NCI-H2107 (cell line): ENCODE results near the gene ANKRD35.
"Not testable (repeated sequence)": the region's sequence is repeated elsewhere in the genome, so short reads cannot be mapped to it uniquely, and the experiment has no call there.

ENCODE experiments used
- DNase-seq: peaks from one replicate; lab custom pipeline; 2025; lab: John Stamatoyannopoulos, UW

ANKRD35 gene

GRCh38 chr1:145857170-145857569 lies 28.5 kb downstream of the ANKRD35 start:
- no peak for DNase-seq

- DNase-seq, result no peak
Measured at GRCh38 chr1:145855426-145855948, 30.2 kb downstream of the ANKRD35 start.

GRCh38 chr1:145849356-145850160 lies 36.1 kb downstream of the ANKRD35 start:
- DNase-seq, result no peak

GRCh38 chr1:145847827-145848226 lies 37.8 kb downstream of the ANKRD35 start:
- DNase-seq, result no peak

- no peak for DNase-seq
Measured at GRCh38 chr1:145846201-145846612, 39.5 kb downstream of the ANKRD35 start.

GRCh38 chr1:145845514-145846161 lies 40.0 kb downstream of the ANKRD35 start, which contains the start of gene NUDT17:
TSS of gene NUDT17 (plus strand) at chr1:145845630. CDS start at chr1:145845641, 11 bp downstream.
- peak; percentile 82 for DNase-seq

GRCh38 chr1:145845144-145845513 lies 40.5 kb downstream of the ANKRD35 start:
- DNase-seq, result no peak

- DNase-seq, result no peak
Measured at GRCh38 chr1:145843031-145843430, 42.6 kb downstream of the ANKRD35 start.

GRCh38 chr1:145837656-145838055 lies 48.0 kb downstream of the ANKRD35 start:
- no peak for DNase-seq

GRCh38 chr1:145830810-145831209 lies 54.9 kb downstream of the ANKRD35 start:
- DNase-seq, result not testable (repeated sequence)

- DNase-seq, result no peak
Measured at GRCh38 chr1:145828367-145829026, 57.2 kb downstream of the ANKRD35 start.

- no peak for DNase-seq
Measured at GRCh38 chr1:145827966-145828365, 57.7 kb downstream of the ANKRD35 start.

- no peak for DNase-seq
Measured at GRCh38 chr1:145826030-145826429, 59.6 kb downstream of the ANKRD35 start.

GRCh38 chr1:145824499-145824842 lies 61.2 kb downstream of the ANKRD35 start:
- no peak for DNase-seq

GRCh38 chr1:145823565-145824498 lies 61.8 kb downstream of the ANKRD35 start, which contains the start of the genes POLR3C and RNF115:
TSS of gene POLR3C (plus strand) at chr1:145824200. CDS start at chr1:145825777, 1,577 bp downstream.
TSS of gene RNF115 (minus strand) at chr1:145824095. CDS start at chr1:145823873, 222 bp downstream.
- DNase-seq, result peak; percentile 89

GRCh38 chr1:145822779-145823331 lies 62.8 kb downstream of the ANKRD35 start:
- not testable (repeated sequence) for DNase-seq

GRCh38 chr1:145818095-145818494 lies 67.6 kb downstream of the ANKRD35 start:
- not testable (repeated sequence) for DNase-seq
